Measurements from ENCODE around the gene ACER2.

DNA sequence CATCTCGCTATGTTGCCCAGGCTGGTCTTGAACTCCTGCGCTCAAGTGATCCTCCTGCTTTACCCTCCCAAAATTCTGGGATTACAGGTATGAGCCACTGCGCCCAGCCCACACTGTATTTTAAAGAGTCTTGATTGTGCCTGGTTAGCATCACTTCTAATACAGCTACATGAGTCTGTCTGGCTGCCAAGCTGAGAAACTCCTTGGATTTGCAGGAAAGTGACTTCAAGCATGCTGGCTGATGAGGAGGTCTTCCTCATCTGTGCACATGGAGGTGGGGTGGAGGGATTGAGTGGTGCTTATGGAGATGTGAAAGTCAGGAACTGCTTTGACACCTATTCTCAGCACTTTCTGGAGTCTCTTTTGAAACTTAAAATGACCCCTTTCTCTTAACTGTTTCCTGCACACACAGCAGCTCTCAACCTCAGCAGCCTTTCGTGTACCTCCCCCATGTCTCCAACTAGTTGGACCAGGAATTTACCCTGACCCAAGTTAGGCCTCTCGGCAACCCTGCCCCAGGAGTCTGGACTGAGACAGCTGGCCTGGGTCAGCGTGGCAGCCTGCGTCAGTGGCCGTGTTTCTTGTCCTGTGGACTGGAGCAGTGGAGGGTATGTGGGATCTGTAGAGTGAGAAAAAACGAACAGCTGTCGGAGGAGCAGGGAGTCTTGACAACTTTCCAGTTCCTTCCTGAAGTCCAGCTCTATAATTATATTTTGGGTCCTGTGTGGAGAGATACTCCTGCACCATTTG is 72.5 kb downstream of the ACER2 start:
- TF ChIP-seq FOXM1 (IDR thresholded peaks at IDR 0.05; ENCODE audit: borderline replicate concordance) (no peak), TARDBP (IDR thresholded peaks at IDR 0.05) (no peak), BHLHE40 (IDR thresholded peaks at IDR 0.05; ENCODE audit: borderline replicate concordance) (no peak), ARNT (IDR thresholded peaks at IDR 0.05) (no peak), FOXA1 (IDR thresholded peaks at IDR 0.05) (no peak)

All from HEK293T (cell line).